Neutrophil (primary cell): ENCODE results near the gene PRKAA1.

Experiments
- H3K27ac ChIP-seq: fragments of 200-600 bp; sonication (generic); 2 replicates; pipeline ENCODE4 v1.5.1; 2016; ENCODE audit warnings: mild to moderate bottlenecking, moderate library complexity
- H3K27me3 ChIP-seq: fragments of 200-600 bp; sonication (generic); 2 replicates; pipeline ENCODE4 v1.6.0; 2016; ENCODE audit warnings: mild to moderate bottlenecking
- H3K36me3 ChIP-seq: fragments of 200-600 bp; sonication (generic); 2 replicates; pipeline ENCODE4 v1.5.1; 2017
- H3K4me1 ChIP-seq, 2 experiments: fragments of 200-600 bp in 1 of 2; sonication (generic) in 1 of 2; 1 replicate in 1 of 2; 2 replicates in 1 of 2; pipeline versions ENCODE4 v1.5.1 to v1.6.1; 2013 to 2016; ENCODE audit warnings: low read depth in 1 of 2, low read length in 1 of 2, mild to moderate bottlenecking in 1 of 2, moderate library complexity in 1 of 2; ENCODE audit not compliant: control insufficient read depth in 1 of 2, insufficient read depth in 1 of 2
- H3K4me3 ChIP-seq, 2 experiments: fragments of 200-600 bp in 1 of 2; sonication (generic) in 1 of 2; 1 replicate in 1 of 2; 2 replicates in 1 of 2; pipeline ENCODE4 v1.5.1; 2013 to 2016; ENCODE audit warnings: low read depth in 1 of 2, low read length in 1 of 2, mild to moderate bottlenecking in 1 of 2, moderate library complexity in 1 of 2
- H3K9me3 ChIP-seq: fragments of 200-600 bp; sonication (generic); 2 replicates; pipeline ENCODE4 v1.5.1; 2016
- TF ChIP-seq, protein P1 (sequence below): fragments of 200-600 bp; sonication (generic); IDR thresholded peaks from 2 replicates; pipeline ENCODE4 v1.5.1; 2016; ENCODE audit warnings: antibody characterized with exemption

Gene PRKAA1

DNA sequence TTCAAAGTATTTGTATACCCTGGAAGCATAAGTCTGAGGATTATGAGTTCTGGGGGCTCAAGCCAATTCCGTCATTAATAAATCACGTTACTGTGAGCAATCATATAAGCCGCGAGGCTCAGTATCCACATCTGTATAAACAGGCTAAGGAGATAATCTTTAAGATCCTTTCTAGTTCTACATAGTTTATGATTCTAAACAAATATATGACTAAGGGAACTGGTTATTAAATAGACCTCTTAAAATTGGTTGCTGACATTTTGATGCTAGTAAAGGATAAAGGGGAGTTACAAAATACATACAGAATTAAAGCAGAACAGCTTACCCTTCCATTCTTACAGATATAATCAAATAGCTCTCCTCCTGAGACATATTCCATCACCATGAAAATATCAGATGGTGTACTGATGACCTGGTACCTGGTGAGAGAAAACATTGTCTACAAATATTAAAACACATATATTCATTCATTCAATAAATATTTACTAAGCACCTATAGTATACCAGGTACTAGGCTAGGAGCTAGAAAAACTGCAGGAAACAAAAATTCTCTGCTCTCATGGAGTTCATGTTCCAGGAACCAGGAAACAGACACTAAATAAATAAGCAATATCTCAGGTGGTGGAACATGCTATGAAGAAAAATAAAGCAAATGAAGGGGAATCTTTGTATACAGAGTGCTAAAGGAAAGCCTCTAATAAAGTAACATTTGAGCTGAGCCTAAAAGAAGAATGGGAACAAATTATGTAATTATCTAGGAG is 22.9 kb downstream of the PRKAA1 start:
- Histone ChIP-seq H3K36me3 (peaks cover 55% of the 10 kb centered on the region), H3K27ac (peak overlapping the region; percentile 70)
- TF ChIP-seq, protein P1, sequence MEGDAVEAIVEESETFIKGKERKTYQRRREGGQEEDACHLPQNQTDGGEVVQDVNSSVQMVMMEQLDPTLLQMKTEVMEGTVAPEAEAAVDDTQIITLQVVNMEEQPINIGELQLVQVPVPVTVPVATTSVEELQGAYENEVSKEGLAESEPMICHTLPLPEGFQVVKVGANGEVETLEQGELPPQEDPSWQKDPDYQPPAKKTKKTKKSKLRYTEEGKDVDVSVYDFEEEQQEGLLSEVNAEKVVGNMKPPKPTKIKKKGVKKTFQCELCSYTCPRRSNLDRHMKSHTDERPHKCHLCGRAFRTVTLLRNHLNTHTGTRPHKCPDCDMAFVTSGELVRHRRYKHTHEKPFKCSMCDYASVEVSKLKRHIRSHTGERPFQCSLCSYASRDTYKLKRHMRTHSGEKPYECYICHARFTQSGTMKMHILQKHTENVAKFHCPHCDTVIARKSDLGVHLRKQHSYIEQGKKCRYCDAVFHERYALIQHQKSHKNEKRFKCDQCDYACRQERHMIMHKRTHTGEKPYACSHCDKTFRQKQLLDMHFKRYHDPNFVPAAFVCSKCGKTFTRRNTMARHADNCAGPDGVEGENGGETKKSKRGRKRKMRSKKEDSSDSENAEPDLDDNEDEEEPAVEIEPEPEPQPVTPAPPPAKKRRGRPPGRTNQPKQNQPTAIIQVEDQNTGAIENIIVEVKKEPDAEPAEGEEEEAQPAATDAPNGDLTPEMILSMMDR, result no peak

DNA sequence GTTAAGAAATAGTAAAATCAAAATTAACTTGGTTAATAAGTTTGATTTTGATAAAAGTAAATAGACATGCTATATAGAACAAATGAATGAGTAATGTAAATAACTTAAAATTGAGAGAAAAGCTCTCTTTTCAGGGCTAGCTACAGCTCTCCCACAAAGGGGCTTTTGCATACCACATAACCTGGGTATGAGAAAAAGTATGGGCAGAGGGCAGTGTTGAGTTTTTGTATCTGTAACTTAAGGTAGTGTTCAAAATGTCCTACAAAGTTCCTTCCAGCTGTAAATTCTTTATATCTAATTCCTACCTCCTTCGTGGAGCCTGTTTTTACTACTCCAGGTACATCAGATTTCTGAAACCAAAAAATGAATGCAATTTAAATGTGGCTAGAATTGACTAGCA is 23.6 kb downstream of the PRKAA1 start:
- Histone ChIP-seq H3K36me3 (peaks cover 57% of the 10 kb centered on the region), H3K27ac (no peak overlapping the region), H3K9me3 (no peaks in the 10 kb centered on the region), H3K4me1 (peaks cover 27% of the 10 kb centered on the region in 2 experiments), H3K4me3 (no peak overlapping the region), H3K27me3 (no peaks in the 10 kb centered on the region)
- TF ChIP-seq, protein P1, result no peak

More for the DNA sequence above, 22.9 kb downstream of the PRKAA1 start:
- H3K4me3 ChIP-seq, result no peak overlapping the region
- H3K9me3 ChIP-seq, result no peaks in the 10 kb centered on the region
- peaks cover 33% of the 10 kb centered on the region in 2 experiments for H3K4me1 ChIP-seq
- no peaks in the 10 kb centered on the region for H3K27me3 ChIP-seq

DNA sequence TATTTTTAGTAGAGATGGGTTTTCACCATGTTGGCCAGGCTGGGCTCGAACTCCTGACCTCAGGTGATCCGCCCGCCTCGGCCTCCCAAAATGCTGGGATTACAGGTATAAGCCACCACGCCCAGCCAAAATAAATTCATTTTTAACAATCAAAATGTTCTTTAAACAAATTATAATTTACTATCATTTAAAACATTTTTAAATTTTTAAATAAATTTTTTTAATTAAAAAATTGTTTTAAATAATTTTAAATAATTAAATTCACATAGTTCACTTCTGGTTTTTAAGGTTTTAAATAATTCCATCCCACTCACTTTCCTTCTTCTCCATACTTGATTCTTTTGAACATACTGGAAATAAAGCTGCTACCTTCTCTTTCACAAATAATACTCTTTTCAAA is 27.4 kb downstream of the PRKAA1 start:
- no peaks in the 10 kb centered on the region for H3K9me3 ChIP-seq
- H3K27ac ChIP-seq, result no peak overlapping the region
- no peak overlapping the region for H3K4me3 ChIP-seq
- no peaks in the 10 kb centered on the region for H3K27me3 ChIP-seq
- peaks cover 65% of the 10 kb centered on the region for H3K36me3 ChIP-seq
- peaks cover 4% of the 10 kb centered on the region in 2 experiments for H3K4me1 ChIP-seq
- TF ChIP-seq, protein P1, result no peak

DNA sequence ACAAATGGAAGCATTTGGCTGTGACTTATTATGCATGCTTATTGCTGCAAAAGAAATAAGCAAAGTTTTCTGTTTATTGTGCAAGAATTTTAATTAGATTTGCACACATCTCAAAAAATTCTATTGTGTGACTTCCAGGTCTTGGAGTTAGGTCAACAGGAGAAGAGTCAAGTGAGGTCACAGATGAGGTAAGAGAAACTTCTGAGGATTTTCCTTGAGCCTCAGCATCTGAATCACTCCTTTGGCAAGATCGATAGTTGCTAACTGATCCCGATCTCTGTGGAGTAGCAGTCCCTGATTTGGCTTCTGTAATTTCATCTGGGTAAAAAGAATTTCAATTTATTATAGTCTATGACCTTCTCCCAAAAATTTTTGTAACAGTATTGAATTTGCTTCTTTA is 35.5 kb downstream of the PRKAA1 start:
- TF ChIP-seq, protein P1, result no peak
- Histone ChIP-seq H3K4me3 (no peak overlapping the region), H3K27me3 (no peaks in the 10 kb centered on the region), H3K27ac (no peak overlapping the region), H3K4me1 (peaks cover 6 to 8% of the 10 kb centered on the region in 2 experiments), H3K36me3 (peaks cover 67% of the 10 kb centered on the region), H3K9me3 (no peaks in the 10 kb centered on the region)

DNA sequence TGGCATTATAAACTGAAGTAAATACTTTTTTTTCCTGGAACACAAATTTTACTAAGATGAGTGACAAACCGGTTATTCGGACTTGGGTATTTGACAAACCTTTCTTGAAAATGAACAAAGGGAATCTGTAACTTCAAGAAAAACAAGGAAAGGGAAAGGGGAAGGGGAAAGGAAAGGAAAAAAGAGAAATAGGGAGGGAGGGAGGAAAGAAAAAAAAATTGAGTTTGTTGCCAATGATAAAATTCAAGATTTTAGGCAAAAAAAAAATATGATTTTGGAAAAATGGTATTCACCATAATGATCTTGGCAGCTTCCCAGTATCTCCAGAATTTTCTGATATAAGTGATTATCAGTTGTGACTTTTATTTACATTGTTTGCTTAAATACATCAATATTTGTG is 40.8 kb downstream of the PRKAA1 start:
- no peaks in the 10 kb centered on the region for H3K27me3 ChIP-seq
- TF ChIP-seq, protein P1, result no peak
- H3K27ac ChIP-seq, result peak overlapping the region; percentile 37

More for the DNA sequence above, 40.8 kb downstream of the PRKAA1 start:
- Histone ChIP-seq H3K36me3 (peaks cover 17% of the 10 kb centered on the region), H3K4me1 (peaks cover 26 to 33% of the 10 kb centered on the region in 2 experiments), H3K4me3 (no peak overlapping the region), H3K9me3 (no peaks in the 10 kb centered on the region)
